H1 (cell line): Measurements from ENCODE around the gene MPEG1.

Experiments
- BCL11A ChIP-seq, 2 experiments: IDR thresholded peaks; one replicate each; pipeline ENCODE4 v1.6.1; 2011; ENCODE audit warnings: low read depth in 2 of 2, low read length in 2 of 2, mild to moderate bottlenecking in 2 of 2
- POLR2A ChIP-seq, 2 experiments: IDR thresholded peaks; 1 replicate in 1 of 2; 2 replicates in 1 of 2; pipeline ENCODE4 v1.6.1; 2011; ENCODE audit warnings: low read depth in 2 of 2, low read length in 2 of 2, mild to moderate bottlenecking in 2 of 2; ENCODE audit errors: control extremely low read depth in 1 of 2

- TF ChIP-seq BCL11A (IDR thresholded peaks at IDR 0.05; ENCODE audit: low read depth in 2 of 2, low read length in 2 of 2): no peak
- TF ChIP-seq POLR2A (IDR thresholded peaks at IDR 0.05; ENCODE audit: control extremely low read depth in 1 of 2, low read depth in 2 of 2, low read length in 2 of 2): no peak
Observed at GRCh38 chr11:59200423-59200746, 12.3 kb downstream of the MPEG1 start.
